GM18861 (cell line): ENCODE measurements around the gene ZNF33A.
"Not testable (repeated sequence)": the region's sequence is repeated elsewhere in the genome, so short reads cannot be mapped to it uniquely, and the experiment has no call there.

Experiments used
- ATAC-seq: cut with Tn5 transposase; IDR thresholded peaks from one replicate; pipeline ENCODE4 v1.9.1; 2021; ENCODE audit not compliant: unreplicated experiment

ZNF33A gene

DNA sequence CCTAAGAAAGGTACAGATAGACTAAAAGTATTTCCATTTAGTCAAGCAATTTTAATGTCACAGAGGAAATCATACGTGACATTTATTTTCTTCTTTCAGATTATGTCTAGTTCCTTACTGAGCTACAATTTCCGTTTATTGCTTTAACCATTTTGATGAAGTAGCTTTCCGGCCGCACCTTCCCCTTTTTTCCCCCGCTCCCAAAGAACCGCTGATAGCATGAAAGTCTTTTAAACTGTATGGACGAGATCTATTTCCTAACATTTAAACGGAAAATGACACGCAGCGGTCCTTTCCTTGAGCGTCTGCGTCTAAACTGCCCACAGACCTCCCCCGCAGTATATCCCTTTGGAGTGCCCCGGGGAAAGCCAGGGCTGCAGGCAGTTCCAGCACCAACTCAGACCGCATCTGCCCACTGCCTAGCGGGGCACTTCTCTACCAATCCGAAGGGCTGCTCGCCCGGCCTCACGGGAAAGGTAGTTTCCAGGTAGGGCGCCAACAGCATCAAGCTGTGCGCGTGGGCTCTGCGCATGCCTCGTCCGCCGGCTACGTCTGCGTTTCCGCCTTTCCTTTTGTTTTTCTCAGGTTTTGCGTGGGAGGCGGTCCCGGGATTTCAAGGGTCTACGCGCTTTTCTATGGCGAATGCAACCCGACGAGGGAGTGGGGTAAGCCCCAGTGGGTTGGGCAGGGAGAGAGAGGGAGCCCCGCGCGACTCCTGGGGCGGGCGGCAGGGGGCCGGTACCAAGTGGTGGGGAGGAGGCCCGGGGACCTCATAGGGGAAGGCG is at the start of gene ZNF33A:
ZNF33A (plus strand) TSS at position 557 of the 785 bp plus-strand sequence. CDS start 1,667 bp downstream, outside the sequence.
- peak; percentile 86 for ATAC-seq

GRCh38 chr10:37965006-37965405 is 45.5 kb upstream of the ZNF33A start:
- no peak for ATAC-seq

GRCh38 chr10:37972396-37972795 is 38.1 kb upstream of the ZNF33A start:
- no peak for ATAC-seq

DNA sequence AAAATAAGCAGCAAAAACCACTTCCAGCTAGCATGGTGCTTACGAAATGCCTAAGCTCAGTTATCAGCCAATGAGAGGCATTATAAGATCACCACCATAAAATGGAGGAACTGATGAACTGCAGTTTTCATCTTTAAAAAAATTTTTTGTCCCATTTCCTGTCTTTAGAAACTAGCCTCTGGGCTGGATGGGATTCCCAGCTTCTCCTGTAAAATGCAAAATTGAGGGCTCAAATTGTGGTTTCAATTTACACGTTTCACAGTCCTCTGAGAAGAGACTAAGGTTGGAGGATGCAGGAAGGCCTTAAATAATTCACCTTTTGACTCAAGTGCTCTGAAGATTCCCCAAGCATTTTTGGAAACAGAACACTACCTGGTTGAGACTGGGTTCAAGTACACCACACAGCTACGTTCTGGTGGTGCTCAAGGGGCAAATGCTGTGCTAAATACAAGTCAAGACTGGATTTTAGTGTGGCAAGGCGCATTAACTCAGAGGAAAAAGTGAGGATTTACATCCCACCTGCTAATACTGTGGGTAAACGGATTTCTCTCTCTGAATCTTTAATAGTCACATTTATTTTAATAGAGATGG is 35.0 kb upstream of the ZNF33A start:
- no peak for ATAC-seq

GRCh38 chr10:37976091-37976879 is 34.2 kb upstream of the ZNF33A start, which contains the start of gene ZNF25:
ZNF25 (minus strand) TSS chr10:37976647; CDS start chr10:37971722, 4,925 bp downstream.
- peak; percentile 92 for ATAC-seq

DNA sequence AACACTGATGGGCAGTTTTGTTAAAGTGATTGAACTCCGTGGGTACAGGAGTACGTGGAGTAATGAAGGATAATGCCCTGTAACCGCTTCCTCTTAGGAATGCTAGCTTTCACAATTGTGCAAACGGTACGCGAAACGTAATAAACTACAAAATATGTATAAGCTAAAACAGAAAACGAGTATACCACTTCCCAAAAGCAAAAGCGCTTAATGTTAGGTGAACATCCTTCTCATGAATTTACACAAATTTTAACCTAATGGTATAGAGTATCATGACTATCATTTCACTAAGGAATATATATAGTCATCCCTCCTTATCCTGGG is 33.6 kb upstream of the ZNF33A start:
- ATAC-seq = peak; percentile 0

GRCh38 chr10:37991655-37992054 is 18.8 kb upstream of the ZNF33A start:
- no peak for ATAC-seq

DNA sequence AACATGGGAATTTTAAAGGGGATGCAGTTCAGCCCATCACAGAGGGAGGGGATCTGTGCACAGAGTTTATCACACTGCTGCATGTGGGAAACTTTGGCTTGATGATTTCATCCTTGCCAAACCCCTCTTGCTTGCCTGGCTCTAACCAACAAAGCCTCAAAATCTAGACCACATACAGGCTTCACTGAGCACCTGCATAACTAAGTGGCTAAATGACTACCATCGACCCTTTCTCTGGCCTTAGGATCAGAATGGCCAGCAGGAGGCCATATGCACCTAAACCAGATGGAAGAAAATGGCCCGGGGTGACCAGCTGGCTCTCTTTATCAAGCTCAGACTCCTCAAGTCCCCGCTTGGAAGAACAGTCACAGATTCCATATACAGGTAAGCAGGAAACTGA is 18.4 kb upstream of the ZNF33A start:
- no peak for ATAC-seq

DNA sequence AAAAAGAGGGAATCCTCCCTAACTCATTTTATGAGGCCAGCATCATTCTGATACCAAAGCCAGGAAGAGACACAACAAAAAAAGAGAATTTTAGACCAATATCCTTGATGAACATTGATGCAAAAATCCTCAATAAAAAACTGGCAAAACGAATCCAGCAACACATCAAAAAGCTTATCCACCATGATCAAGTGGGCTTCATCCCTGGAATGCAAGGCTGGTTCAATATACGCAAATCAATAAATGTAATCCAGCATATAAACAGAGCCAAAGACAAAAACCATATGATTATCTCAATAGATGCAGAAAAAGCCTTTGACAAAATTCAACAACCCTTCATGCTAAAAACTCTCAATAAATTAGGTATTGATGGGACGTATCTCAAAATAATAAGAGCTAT is 11.6 kb upstream of the ZNF33A start:
- ATAC-seq = not testable (repeated sequence)

DNA sequence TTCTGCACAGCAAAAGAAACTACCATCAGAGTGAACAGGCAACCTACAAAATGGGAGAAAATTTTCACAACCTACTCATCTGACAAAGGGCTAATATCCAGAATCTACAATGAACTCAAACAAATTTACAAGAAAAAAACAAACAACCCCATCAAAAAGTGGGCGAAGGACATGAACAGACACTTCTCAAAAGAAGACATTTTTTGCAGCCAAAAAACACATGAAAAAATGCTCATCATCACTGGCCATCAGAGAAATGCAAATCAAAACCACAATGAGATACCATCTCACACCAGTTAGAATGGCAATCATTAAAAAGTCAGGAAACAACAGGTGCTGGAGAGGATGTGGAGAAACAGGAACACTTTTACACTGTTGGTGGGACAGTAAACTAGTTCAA is 10.0 kb upstream of the ZNF33A start:
- ATAC-seq = not testable (repeated sequence)

GRCh38 chr10:38003026-38003425 is 7.4 kb upstream of the ZNF33A start:
- ATAC-seq = no peak

DNA sequence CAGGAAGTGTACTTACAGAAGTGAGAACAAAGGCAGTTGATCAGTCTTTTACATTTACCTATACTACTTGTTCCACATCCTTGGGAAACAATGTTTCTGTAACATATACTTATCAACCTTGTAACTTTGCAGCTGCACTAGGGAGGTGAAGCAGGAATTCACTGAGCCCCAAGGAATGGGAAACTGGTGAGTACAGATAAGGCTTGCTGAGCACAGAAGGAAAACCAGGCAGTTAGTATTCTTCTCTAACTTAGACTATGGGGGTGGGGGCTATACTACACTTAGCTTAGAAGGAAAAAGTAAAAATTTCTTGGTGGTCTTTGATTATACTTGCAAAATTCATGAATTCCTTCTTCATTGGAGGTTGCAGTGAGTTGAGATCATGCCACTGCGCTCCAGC is 6.9 kb upstream of the ZNF33A start:
- no peak for ATAC-seq

GRCh38 chr10:38007551-38007950 is 2.9 kb upstream of the ZNF33A start:
- no peak for ATAC-seq

DNA sequence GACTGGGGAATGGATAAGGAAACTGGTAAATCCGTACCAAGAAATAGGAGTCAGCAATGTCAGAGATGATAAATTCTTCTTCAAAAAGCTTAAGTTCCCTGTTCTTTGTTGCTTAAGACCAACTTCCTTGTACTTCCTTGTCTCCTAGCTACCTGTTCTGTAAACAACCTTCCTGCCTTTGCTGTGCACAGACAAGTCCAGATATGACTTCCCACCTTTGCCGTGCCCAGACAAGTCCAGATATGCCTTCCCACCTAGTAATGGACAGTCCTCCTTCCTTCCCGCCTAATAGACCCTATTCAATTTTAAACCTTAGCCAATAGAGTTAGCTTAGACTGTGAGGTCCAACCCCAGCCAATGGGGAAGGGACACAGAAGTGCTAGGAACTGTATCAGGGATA is 2.5 kb upstream of the ZNF33A start:
- ATAC-seq = no peak

DNA sequence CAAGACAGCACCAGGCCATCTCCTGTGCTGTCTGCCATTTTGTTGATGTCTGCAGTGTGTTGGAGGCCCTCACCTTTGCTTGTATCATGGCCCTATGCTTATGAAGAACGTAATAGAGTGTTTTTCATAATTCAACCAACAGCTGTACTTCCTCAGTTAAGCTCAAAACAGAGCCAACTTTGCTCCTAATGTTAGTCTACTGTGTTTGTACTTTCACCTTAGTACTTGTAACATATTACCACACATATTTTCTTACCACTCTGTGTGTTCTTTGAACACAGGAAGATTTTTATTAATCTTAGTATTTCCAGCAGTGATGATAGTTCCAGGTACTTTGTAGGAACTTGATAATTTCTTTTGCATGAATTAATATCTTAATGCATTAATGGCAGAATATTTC is 5.9 kb downstream of the ZNF33A start:
- no peak for ATAC-seq

- not testable (repeated sequence) for ATAC-seq
Observed at GRCh38 chr10:38019124-38019523, 8.6 kb downstream of the ZNF33A start.

DNA sequence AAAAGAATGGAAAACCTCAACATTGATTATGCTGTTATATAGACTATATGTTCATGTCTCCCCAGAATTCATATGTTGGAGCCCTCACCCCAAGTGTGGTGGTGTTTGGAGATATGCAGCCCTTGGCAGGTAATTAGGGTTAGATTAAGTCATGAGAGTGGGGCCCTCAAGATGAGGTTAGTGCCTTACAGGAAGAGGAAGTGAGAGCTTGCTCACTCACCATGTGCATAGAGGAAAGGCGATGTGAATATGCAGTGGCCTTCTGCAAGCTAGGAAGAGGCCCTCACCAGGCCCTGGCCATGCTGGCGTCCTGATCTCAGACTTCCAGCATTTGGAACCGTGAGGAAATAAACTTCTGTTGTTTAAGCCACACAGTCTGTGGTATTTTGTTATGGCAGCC is 14.8 kb downstream of the ZNF33A start:
- ATAC-seq = peak; percentile 73

DNA sequence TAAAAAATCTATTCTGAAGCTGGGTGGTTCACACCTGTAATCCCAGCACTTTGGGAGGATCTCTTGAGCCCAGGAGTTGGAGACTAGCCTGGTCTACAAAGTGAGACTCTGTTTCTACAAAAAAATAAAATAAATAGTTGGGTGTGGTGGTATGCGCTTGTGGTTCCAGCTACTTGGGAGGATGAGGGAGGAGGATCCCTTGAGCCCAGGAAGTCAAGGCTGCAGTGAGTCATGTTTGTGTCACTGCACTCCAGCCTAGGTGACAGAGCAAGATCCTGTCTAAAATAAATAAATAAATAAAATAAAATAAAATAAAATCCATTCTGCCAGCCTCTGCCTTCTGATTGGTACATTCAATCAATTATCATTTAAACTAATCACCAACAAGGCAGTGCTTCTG is 17.5 kb downstream of the ZNF33A start:
- ATAC-seq = no peak

- ATAC-seq = no peak
Observed at GRCh38 chr10:38032886-38033285, 22.4 kb downstream of the ZNF33A start.

DNA sequence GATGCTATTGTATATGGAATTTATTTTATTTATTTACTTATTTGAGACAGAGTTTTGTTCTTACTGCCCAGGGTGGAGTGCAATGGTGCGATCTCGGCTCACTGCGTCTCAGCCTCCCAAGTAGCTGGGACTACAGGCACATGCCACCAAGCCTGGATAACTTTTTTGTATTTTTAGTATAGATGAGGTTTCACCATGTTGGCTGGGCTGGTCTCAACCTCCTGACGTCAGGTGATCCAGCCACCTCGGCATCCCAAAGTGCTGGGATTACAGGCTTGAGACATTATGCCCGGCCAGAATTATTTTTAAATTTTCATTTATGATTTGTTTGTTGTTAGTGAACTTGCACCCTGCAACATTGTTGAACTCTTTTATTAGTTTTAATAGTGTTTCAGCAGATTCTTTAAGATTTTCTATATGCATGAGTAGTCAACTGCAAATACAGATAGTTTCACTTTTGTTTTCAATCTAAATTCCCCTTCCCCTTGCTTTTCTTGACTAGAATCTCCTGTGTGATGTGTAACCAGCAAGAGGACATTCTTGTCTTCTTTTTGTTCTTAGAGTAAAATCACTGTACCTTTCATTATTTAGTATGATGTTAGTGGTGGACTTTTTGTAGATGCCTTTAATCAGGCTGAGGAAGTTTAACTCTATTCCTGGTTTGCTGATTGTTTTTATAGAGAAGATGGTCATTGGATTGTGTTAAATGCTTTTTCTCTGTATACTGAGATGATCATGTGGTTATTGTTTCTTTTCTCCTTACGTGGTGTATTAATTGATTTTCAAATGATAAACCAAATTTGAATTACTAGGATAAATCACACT is 27.8 kb downstream of the ZNF33A start:
- ATAC-seq = peak; percentile 94

- ATAC-seq = no peak
Observed at GRCh38 chr10:38038932-38039245, 28.4 kb downstream of the ZNF33A start.
